GM23338 (cell line): ENCODE results near the gene CERS1. TPM values are rescaled to one million over a fixed set of nuclear protein-coding genes. Genes with fewer than 3 reads are reported as not detected.

Experiments
- ATAC-seq: fragments of 200-7000 bp; cut with Tn5 transposase; 3 replicates; pipeline ENCODE4 v1.9.1; 2020
- DNase-seq: peaks from one replicate; pipeline ENCODE4 v3.0.0-alpha.2; 2015; ENCODE audit warnings: low spot score
- H2AFZ ChIP-seq: fragments of 200-600 bp; sonication (generic); 2 replicates; pipeline ENCODE4 v1.8.0; 2016; ENCODE audit warnings: antibody characterized with exemption, mild to moderate bottlenecking, moderate library complexity
- H3F3A ChIP-seq: fragments of 200-600 bp; sonication (generic); replicated peaks from 2 replicates; pipeline ENCODE4 v1.8.0; 2017; ENCODE audit warnings: antibody characterized with exemption, mixed run types, low read depth
- H3K27ac ChIP-seq: fragments of 200-600 bp; sonication (generic); 2 replicates; pipeline ENCODE4 v1.6.1; 2016; ENCODE audit warnings: low read depth
- H3K27me3 ChIP-seq: fragments of 200-600 bp; sonication (generic); 2 replicates; pipeline ENCODE4 v1.8.0; 2016; ENCODE audit warnings: mild to moderate bottlenecking, mixed run types, moderate library complexity; ENCODE audit not compliant: insufficient read depth
- H3K36me3 ChIP-seq: fragments of 200-600 bp; sonication (generic); 2 replicates; pipeline ENCODE4 v1.8.0; 2016; ENCODE audit warnings: mild to moderate bottlenecking; ENCODE audit not compliant: insufficient read depth
- H3K4me1 ChIP-seq: fragments of 200-600 bp; sonication (generic); 2 replicates; pipeline ENCODE4 v1.8.0; 2016; ENCODE audit warnings: mild to moderate bottlenecking, moderate library complexity; ENCODE audit not compliant: insufficient read depth
- H3K4me2 ChIP-seq: fragments of 200-600 bp; sonication (generic); 2 replicates; pipeline ENCODE4 v1.7.1; 2017; ENCODE audit warnings: mixed run types
- H3K4me3 ChIP-seq: fragments of 200-600 bp; sonication (generic); 2 replicates; pipeline ENCODE4 v1.6.1; 2016; ENCODE audit warnings: mixed run types
- H3K79me2 ChIP-seq: fragments of 200-600 bp; sonication (generic); replicated peaks from 2 replicates; pipeline ENCODE4 v1.8.0; 2017; ENCODE audit warnings: mild to moderate bottlenecking; ENCODE audit not compliant: insufficient read depth
- H3K9me2 ChIP-seq: fragments of 200-600 bp; sonication (generic); 2 replicates; pipeline ENCODE4 v1.8.0; 2017; ENCODE audit not compliant: insufficient read depth
- H4K20me1 ChIP-seq: fragments of 200-600 bp; sonication (generic); replicated peaks from 2 replicates; pipeline ENCODE4 v1.8.0; 2017; ENCODE audit warnings: mild to moderate bottlenecking; ENCODE audit not compliant: insufficient read depth
- H3K27ac Mint-ChIP-seq: 2 replicates; pipeline ENCODE4 v1.8.0; 2020; ENCODE audit warnings: inconsistent platforms, mild to moderate bottlenecking, moderate library complexity, mixed read lengths
- H3K27me3 Mint-ChIP-seq: 3 replicates; pipeline ENCODE4 v1.8.0; 2022; ENCODE audit warnings: low read depth, mild to moderate bottlenecking, moderate library complexity, mixed read lengths, inconsistent platforms; ENCODE audit not compliant: insufficient read depth, poor library complexity
- H3K36me3 Mint-ChIP-seq: 3 replicates; pipeline ENCODE4 v1.8.0; 2021; ENCODE audit warnings: low read depth, mild to moderate bottlenecking, inconsistent platforms, moderate library complexity, mixed read lengths
- H3K4me1 Mint-ChIP-seq: 3 replicates; pipeline ENCODE4 v1.8.0; 2020; ENCODE audit warnings: mild to moderate bottlenecking, inconsistent platforms, mixed read lengths
- H3K4me3 Mint-ChIP-seq: 3 replicates; pipeline ENCODE4 v1.8.0; 2021; ENCODE audit warnings: moderate library complexity, mild to moderate bottlenecking, inconsistent platforms, mixed read lengths
- H3K9me3 Mint-ChIP-seq: 3 replicates; pipeline ENCODE4 v1.8.0; 2020; ENCODE audit warnings: moderate library complexity, mild to moderate bottlenecking, inconsistent platforms, mixed read lengths
- EZH2 ChIP-seq: fragments of 200-600 bp; sonication (generic); IDR thresholded peaks from one replicate; pipeline ENCODE4 v1.8.0; 2017; ENCODE audit warnings: antibody characterized with exemption, mild to moderate bottlenecking, low read depth; ENCODE audit not compliant: unreplicated experiment
- EZH2phosphoT487 ChIP-seq: fragments of 200-600 bp; sonication (generic); IDR thresholded peaks from one replicate; pipeline ENCODE4 v1.8.1; 2018; ENCODE audit warnings: antibody characterized with exemption; ENCODE audit not compliant: unreplicated experiment
- JUNB ChIP-seq: IDR thresholded peaks from one replicate; pipeline ENCODE4 v1.6.1; 2016; ENCODE audit warnings: antibody characterized with exemption; ENCODE audit not compliant: unreplicated experiment
- NANOG ChIP-seq: IDR thresholded peaks from 2 replicates; pipeline ENCODE4 v1.6.1; 2016; ENCODE audit warnings: antibody characterized with exemption, borderline replicate concordance
- POLR2AphosphoS5 ChIP-seq: IDR thresholded peaks from 2 replicates; pipeline ENCODE4 v1.6.1; 2016; ENCODE audit warnings: antibody characterized with exemption, low read depth
- STAT1 ChIP-seq: IDR thresholded peaks from one replicate; pipeline ENCODE4 v1.6.1; 2016; ENCODE audit warnings: antibody characterized with exemption; ENCODE audit not compliant: unreplicated experiment
- ZNF114 ChIP-seq: fragments of 250-450 bp; sonication (Bioruptor Pico); IDR thresholded peaks from 2 replicates; pipeline ENCODE4 v1.5.0; 2020; ENCODE audit warnings: mild to moderate bottlenecking, moderate library complexity
- ZNF331 ChIP-seq: fragments of 250-450 bp; sonication (Bioruptor Pico); IDR thresholded peaks from 2 replicates; pipeline ENCODE4 v1.5.0; 2020; ENCODE audit warnings: low read depth, mild to moderate bottlenecking, moderate library complexity
- polyA plus RNA-seq: library from polyadenylated mRNA; unstranded; fragments of >200 nt; fragmentation: Nextera tagmentation; extraction: Ambion mirVana; gene quantifications from 2 replicates; pipeline ENCODE4 v1.2.1, GENCODE V29; 2016
- total RNA-seq: library from RNA; depleted of rRNA; stranded (reverse); fragments of >200 nt; shearing (Covaris generic); gene quantifications from 2 replicates; pipeline ENCODE4 v1.2.3, GENCODE V29; 2014
- TF ChIP-seq, protein P1 (sequence below), 2 experiments: fragments of 200-600 bp in 1 of 2; sonication (generic) in 1 of 2; conservative IDR thresholded peaks; 2 replicates each; pipeline versions ENCODE4 v1.5.1 to v1.6.1; 2016 to 2017; ENCODE audit warnings: antibody characterized with exemption in 2 of 2, low read depth in 2 of 2, mild to moderate bottlenecking in 2 of 2, moderate library complexity in 1 of 2
- TF ChIP-seq, protein P2 (sequence below): fragments of 250-450 bp; sonication (Bioruptor Pico); IDR thresholded peaks from 2 replicates; pipeline ENCODE4 v1.5.0; 2020; ENCODE audit warnings: mild to moderate bottlenecking, moderate library complexity

CERS1 gene
- total and polyA plus RNA-seq, 2 experiments from 2014 or later = 11.1 to 12.2 TPM

DNA sequence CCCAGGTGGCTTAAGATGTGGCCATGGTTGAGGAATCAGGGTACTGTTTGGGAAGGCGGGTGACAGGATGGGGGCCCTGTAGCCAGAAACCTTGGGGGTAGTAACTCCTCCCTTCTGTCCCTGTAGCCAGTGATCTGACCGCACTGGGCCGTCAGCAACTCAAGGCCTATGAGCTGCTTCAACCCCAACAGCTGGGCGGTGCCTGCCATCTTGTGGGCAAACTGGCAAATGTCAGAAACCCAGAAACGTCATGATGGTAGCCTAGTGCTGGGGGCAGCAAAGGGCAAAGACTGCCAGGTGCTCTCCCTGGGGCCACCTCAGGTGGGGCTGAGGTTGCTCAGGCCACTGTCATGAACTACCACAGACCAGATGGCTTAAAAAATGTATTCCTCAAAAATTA is 19.7 kb upstream of the CERS1 start (continued):
- TF ChIP-seq, protein P1, sequence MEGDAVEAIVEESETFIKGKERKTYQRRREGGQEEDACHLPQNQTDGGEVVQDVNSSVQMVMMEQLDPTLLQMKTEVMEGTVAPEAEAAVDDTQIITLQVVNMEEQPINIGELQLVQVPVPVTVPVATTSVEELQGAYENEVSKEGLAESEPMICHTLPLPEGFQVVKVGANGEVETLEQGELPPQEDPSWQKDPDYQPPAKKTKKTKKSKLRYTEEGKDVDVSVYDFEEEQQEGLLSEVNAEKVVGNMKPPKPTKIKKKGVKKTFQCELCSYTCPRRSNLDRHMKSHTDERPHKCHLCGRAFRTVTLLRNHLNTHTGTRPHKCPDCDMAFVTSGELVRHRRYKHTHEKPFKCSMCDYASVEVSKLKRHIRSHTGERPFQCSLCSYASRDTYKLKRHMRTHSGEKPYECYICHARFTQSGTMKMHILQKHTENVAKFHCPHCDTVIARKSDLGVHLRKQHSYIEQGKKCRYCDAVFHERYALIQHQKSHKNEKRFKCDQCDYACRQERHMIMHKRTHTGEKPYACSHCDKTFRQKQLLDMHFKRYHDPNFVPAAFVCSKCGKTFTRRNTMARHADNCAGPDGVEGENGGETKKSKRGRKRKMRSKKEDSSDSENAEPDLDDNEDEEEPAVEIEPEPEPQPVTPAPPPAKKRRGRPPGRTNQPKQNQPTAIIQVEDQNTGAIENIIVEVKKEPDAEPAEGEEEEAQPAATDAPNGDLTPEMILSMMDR (conservative IDR thresholded peaks at IDR 0.05; ENCODE audit: low read depth in 2 of 2) = peak; percentile 60 to 86
- no peak for TF ChIP-seq POLR2AphosphoS5
- no peak for TF ChIP-seq ZNF114

GRCh38 chr19:18913466-18913865 is 17.5 kb upstream of the CERS1 start:
- no peaks in the 10 kb centered on the region; the same call in 2 of the 3 replicates for H3K9me3 Mint-ChIP-seq
- 0 out of 2 replicates have a peak, but pooled peaks cover 1% of the 10 kb centered on the region for H3F3A ChIP-seq
- H3K36me3 ChIP-seq = 0 out of 2 replicates have a peak, but pooled peaks cover 4% of the 10 kb centered on the region
- H3K36me3 Mint-ChIP-seq = peaks cover 35% of the 10 kb centered on the region
- ATAC-seq (no peak), DNase-seq (no peak)
- 0 out of 2 replicates have a peak, but pooled peaks cover 3% of the 10 kb centered on the region for H3K4me1 ChIP-seq
- H3K27me3 ChIP-seq = no peaks in the 10 kb centered on the region
- H3K27ac ChIP-seq = no peak overlapping the region
- no peak overlapping the region for H3K27ac Mint-ChIP-seq
- no peak for TF ChIP-seq NANOG
- H3K27me3 Mint-ChIP-seq = peaks cover 3% of the 10 kb centered on the region
- H3K4me3 Mint-ChIP-seq = no peak overlapping the region
- H3K4me1 Mint-ChIP-seq = peaks cover 4% of the 10 kb centered on the region; the same call in 2 of the 3 replicates
- peaks cover 26% of the 10 kb centered on the region for H3K79me2 ChIP-seq
- no peaks in the 10 kb centered on the region for H3K9me2 ChIP-seq
- H2AFZ ChIP-seq = no peak overlapping the region
- no peak overlapping the region for H3K4me3 ChIP-seq
- peaks cover 4% of the 10 kb centered on the region for H4K20me1 ChIP-seq
- no peak overlapping the region for H3K4me2 ChIP-seq

DNA sequence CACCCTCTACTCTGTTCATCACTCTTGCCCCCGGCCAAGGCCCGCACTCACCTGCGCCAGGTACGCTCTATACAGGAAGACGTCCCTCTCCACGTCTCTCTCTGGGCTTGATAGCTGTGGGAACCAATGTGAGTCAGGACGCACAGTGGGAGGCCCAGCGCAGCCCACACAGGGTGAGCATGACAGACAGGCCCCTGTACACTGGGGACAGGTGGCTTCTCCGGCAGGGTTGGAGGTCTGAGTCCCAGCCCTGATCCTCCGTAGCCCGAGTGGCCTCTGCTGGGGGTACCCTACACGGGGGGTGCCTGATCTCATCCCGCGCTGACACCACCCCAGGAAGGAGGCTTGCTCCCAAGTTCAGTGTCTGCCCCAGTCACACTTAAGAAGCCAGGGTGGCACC is 17.0 kb upstream of the CERS1 start:
- peaks cover 3% of the 10 kb centered on the region for H3K27me3 Mint-ChIP-seq
- TF ChIP-seq POLR2AphosphoS5 = no peak
- no peak for TF ChIP-seq EZH2phosphoT487
- no peak for TF ChIP-seq JUNB
- TF ChIP-seq ZNF331 (CRISPR knock-in tag) = no peak
- TF ChIP-seq ZNF114 = no peak
- TF ChIP-seq, protein P1 (conservative IDR thresholded peaks at IDR 0.05; ENCODE audit: low read depth in 2 of 2) = no peak
- TF ChIP-seq, protein P2, sequence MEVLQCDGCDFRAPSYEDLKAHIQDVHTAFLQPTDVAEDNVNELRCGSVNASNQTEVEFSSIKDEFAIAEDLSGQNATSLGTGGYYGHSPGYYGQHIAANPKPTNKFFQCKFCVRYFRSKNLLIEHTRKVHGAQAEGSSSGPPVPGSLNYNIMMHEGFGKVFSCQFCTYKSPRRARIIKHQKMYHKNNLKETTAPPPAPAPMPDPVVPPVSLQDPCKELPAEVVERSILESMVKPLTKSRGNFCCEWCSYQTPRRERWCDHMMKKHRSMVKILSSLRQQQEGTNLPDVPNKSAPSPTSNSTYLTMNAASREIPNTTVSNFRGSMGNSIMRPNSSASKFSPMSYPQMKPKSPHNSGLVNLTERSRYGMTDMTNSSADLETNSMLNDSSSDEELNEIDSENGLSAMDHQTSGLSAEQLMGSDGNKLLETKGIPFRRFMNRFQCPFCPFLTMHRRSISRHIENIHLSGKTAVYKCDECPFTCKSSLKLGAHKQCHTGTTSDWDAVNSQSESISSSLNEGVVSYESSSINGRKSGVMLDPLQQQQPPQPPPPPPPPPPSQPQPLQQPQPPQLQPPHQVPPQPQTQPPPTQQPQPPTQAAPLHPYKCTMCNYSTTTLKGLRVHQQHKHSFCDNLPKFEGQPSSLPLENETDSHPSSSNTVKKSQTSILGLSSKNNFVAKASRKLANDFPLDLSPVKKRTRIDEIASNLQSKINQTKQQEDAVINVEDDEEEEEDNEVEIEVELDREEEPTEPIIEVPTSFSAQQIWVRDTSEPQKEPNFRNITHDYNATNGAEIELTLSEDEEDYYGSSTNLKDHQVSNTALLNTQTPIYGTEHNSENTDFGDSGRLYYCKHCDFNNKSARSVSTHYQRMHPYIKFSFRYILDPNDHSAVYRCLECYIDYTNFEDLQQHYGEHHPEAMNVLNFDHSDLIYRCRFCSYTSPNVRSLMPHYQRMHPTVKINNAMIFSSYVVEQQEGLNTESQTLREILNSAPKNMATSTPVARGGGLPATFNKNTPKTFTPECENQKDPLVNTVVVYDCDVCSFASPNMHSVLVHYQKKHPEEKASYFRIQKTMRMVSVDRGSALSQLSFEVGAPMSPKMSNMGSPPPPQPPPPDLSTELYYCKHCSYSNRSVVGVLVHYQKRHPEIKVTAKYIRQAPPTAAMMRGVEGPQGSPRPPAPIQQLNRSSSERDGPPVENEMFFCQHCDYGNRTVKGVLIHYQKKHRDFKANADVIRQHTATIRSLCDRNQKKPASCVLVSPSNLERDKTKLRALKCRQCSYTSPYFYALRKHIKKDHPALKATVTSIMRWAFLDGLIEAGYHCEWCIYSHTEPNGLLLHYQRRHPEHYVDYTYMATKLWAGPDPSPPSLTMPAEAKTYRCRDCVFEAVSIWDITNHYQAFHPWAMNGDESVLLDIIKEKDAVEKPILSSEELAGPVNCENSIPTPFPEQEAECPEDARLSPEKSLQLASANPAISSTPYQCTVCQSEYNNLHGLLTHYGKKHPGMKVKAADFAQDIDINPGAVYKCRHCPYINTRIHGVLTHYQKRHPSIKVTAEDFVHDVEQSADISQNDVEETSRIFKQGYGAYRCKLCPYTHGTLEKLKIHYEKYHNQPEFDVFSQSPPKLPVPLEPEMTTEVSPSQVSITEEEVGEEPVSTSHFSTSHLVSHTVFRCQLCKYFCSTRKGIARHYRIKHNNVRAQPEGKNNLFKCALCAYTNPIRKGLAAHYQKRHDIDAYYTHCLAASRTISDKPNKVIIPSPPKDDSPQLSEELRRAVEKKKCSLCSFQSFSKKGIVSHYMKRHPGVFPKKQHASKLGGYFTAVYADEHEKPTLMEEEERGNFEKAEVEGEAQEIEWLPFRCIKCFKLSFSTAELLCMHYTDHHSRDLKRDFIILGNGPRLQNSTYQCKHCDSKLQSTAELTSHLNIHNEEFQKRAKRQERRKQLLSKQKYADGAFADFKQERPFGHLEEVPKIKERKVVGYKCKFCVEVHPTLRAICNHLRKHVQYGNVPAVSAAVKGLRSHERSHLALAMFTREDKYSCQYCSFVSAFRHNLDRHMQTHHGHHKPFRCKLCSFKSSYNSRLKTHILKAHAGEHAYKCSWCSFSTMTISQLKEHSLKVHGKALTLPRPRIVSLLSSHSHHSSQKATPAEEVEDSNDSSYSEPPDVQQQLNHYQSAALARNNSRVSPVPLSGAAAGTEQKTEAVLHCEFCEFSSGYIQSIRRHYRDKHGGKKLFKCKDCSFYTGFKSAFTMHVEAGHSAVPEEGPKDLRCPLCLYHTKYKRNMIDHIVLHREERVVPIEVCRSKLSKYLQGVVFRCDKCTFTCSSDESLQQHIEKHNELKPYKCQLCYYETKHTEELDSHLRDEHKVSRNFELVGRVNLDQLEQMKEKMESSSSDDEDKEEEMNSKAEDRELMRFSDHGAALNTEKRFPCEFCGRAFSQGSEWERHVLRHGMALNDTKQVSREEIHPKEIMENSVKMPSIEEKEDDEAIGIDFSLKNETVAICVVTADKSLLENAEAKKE (CRISPR knock-in tag) = no peak
- no peak for TF ChIP-seq STAT1
- TF ChIP-seq EZH2 = no peak
- TF ChIP-seq NANOG = no peak
- Histone ChIP-seq H3K79me2 (peaks cover 21% of the 10 kb centered on the region), H3K27me3 (no peaks in the 10 kb centered on the region), H3K9me2 (no peaks in the 10 kb centered on the region), H4K20me1 (peaks cover 3% of the 10 kb centered on the region), H3F3A (no peaks in the 10 kb centered on the region), H3K36me3 (0 out of 2 replicates have a peak, but pooled peaks cover 4% of the 10 kb centered on the region), H3K4me1 (no peaks in the 10 kb centered on the region), H3K27ac (no peak overlapping the region), H3K4me2 (no peak overlapping the region), H3K4me3 (no peak overlapping the region), H2AFZ (no peak overlapping the region)
- no peak overlapping the region for H3K27ac Mint-ChIP-seq
- no peaks in the 10 kb centered on the region for H3K9me3 Mint-ChIP-seq
- DNase-seq (no peak), ATAC-seq (no peak)
- H3K4me1 Mint-ChIP-seq = peaks cover 3% of the 10 kb centered on the region; the same call in 1 of the 3 replicates
- H3K4me3 Mint-ChIP-seq = no peak overlapping the region
- H3K36me3 Mint-ChIP-seq = peaks cover 35% of the 10 kb centered on the region
